H1 (cell line): ENCODE measurements around the gene UBE2E2. TPM values are rescaled to one million over a fixed set of nuclear protein-coding genes. Genes with fewer than 3 reads are reported as not detected.

Source experiments
- HDAC6 ChIP-seq: IDR thresholded peaks from one replicate; pipeline ENCODE4 v1.7.1; 2012; ENCODE audit warnings: low read depth, mild to moderate bottlenecking, inconsistent platforms, low read length, moderate library complexity
- RAD21 ChIP-seq, 2 experiments: IDR thresholded peaks in 1 of 2; conservative IDR thresholded peaks in 1 of 2; 2 replicates each; pipeline ENCODE4 v1.6.1; 2011; ENCODE audit warnings: low read depth in 2 of 2, low read length in 2 of 2, improper control_type of control experiment in 1 of 2, inconsistent platforms in 1 of 2, mild to moderate bottlenecking in 1 of 2, moderate library complexity in 1 of 2
- polyA plus RNA-seq, 7 experiments: library from polyadenylated mRNA; depleted of rRNA in 3 of 7; stranded (reverse) in 5 of 7; unstranded in 2 of 7; fragments of >200 nt in 5 of 7; fragments of 200-250 nt in 2 of 7; gene quantifications; 1 replicate in 5 of 7; 2 replicates in 1 of 7; 4 replicates in 1 of 7; pipeline versions ENCODE4 v1.2.1 to v1.2.3, GENCODE V29; 2011 to 2013; ENCODE audit warnings: missing spikeins in 2 of 7, mixed read lengths in 2 of 7
- total RNA-seq: library from RNA; stranded (reverse); fragmentation: NEBNext Ultra II Directional; extraction: Animal tissue kit (Norgen Biotek cat#: 25700); gene quantifications from 2 replicates; pipeline ENCODE4 v1.2.1, GENCODE V29; 2021

Gene UBE2E2
- total and polyA plus RNA-seq, 2 of the 8 experiments (the other 6 are each of a cell fraction or from before 2014, with no cell fraction given) = 57.6 to 70.6 TPM

GRCh38 chr3:23319366-23320312, 116.5 kb downstream of the UBE2E2 start (continued):
- no peak for TF ChIP-seq HDAC6
- TF ChIP-seq RAD21 (IDR thresholded peaks at IDR 0.05 in 1 of 2, conservative IDR thresholded peaks at IDR 0.05 in 1 of 2; ENCODE audit: low read depth in 2 of 2, low read length in 2 of 2) = no peak
